ENCODE measurements around the gene ZNF814. TPM values are rescaled to one million over a fixed set of nuclear protein-coding genes. Genes with fewer than 3 reads are reported as not detected.
"Not testable (repeated sequence)": the region's sequence is repeated elsewhere in the genome, so short reads cannot be mapped to it uniquely, and the experiment has no call there.

Gene ZNF814
- 10 to 100 TPM; 12.7 to 56.9 (median 32.7) TPM for total RNA-seq
- polyA plus RNA-seq = 10 to 100 TPM; 22.2 to 25.7 TPM
- 37.8 reads per million, percentile 65 among the genes with 10 or more reads in this experiment for total RNA-seq

- peak within 1 kb of the TSS; percentile 80 for H3K4me3 ChIP-seq (ENCODE audit: low read length)
- ChIA-PET CTCF (interaction anchor here (0.6 kb wide), 1 partner anchor 541 kb away, joined by 4 read pairs; no protein-coding TSS in a partner anchor), POLR2A (interaction anchor here (0.9 to 1.4 kb wide), 4 partner anchors 15 to 114 kb away, joined by 3 to 5 read pairs (median 4); partner anchors contain the start of gene ZNF606)
- H3K4me1 ChIP-seq (ENCODE audit: control insufficient read depth in 2 of 2, insufficient read depth in 2 of 2, low read length in 2 of 2) = no peaks in the 10 kb centered on the region
- peak; percentile 98 for ATAC-seq
- H3K4me3 Mint-ChIP-seq = peak within 1 kb of the TSS; percentile 84 to 95 (median 90)
- intact Hi-C loops (cut with micrococcal nuclease) = loop anchor here in 1 of 2 donors (1.0 to 5.0 kb wide), 5 partner anchors 28 to 264 kb away; partner anchors contain the start of genes ZNF329, ZNF417, ZNF586 and ZNF587
- H3K27ac ChIP-seq (ENCODE audit: low read depth, low read length) = peak within 1 kb of the TSS; percentile 74
- H3K9me3 ChIP-seq (ENCODE audit: control insufficient read depth in 2 of 3, low read length in 3 of 3) = peaks cover 0 to 31% (median 0%) of the 10 kb centered on the region in 3 experiments
- no peaks in the 10 kb centered on the region for H3K27me3 ChIP-seq (ENCODE audit: control insufficient read depth in 2 of 2, insufficient read depth in 2 of 2, low read length in 2 of 2)
- H3K4me1 Mint-ChIP-seq = peaks cover 18 to 33% (median 22%) of the 10 kb centered on the region in 7 donors
- peaks cover 5 to 82% (median 56%) of the 10 kb centered on the region in 11 donors for H3K9me3 Mint-ChIP-seq
- H3K36me3 Mint-ChIP-seq = peaks cover 25 to 59% (median 51%) of the 10 kb centered on the region in 5 donors
- H3K27ac Mint-ChIP-seq = peak within 1 kb of the TSS; percentile 66 to 92 (median 86)
- peak; percentile 61 to 86 (median 81) for DNase-seq
- no peaks in the 10 kb centered on the region for H3K27me3 Mint-ChIP-seq
- H3K36me3 ChIP-seq (ENCODE audit: control insufficient read depth in 2 of 3, insufficient read depth in 3 of 3, low read length in 3 of 3) = peaks cover 0 to 27% (median 0%) of the 10 kb centered on the region in 3 experiments
Measured at GRCh38 chr19:57888560-57889231, at the start of gene ZNF814. ZNF814 (minus strand) TSS chr19:57889037; CDS start chr19:57888802, 235 bp downstream.

DNA sequence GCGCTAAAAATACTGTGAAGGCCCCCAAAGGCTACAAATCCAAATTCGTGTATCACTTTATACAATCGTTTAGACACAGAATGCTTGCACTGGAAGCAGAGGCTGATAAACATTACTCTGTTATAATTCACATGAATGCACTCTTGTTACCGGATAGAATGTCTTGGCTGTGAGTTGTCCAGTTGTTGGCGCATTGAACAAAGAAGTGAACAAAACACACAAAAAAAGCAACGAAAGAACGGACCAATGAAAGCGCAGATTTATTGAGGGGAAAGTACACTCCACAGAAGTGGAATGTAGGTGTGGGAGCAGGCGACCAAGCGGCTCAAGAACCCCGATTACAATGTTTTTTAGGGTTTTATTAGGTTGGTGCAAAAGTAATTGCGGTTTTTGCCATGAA, 46.9 kb upstream of the ZNF814 start:
- POLR2A ChIA-PET = no interaction called here
- H3K4me3 ChIP-seq (ENCODE audit: low read length) = peak overlapping the region; percentile 31
- Mint-ChIP-seq H3K9me3 (peaks cover 4 to 98% (median 78%) of the 10 kb centered on the region in 11 donors), H3K36me3 (peaks cover 19 to 62% (median 42%) of the 10 kb centered on the region in 5 donors), H3K4me3 (peak overlapping the region in 2 of 10 donors; percentile 86 to 87), H3K27me3 (peaks cover 0 to 17% (median 0%) of the 10 kb centered on the region in 5 donors), H3K27ac (peak overlapping the region in 1 of 9 donors; percentile 51), H3K4me1 (peaks cover 0 to 9% (median 6%) of the 10 kb centered on the region in 7 donors)
- intact Hi-C loops (cut with micrococcal nuclease) = loop anchor here (1.0 to 2.0 kb wide), 2 partner anchors 12 to 19 kb away; partner anchors contain the start of genes ZNF256 (in 1 of the 2) and ZNF417 (in 1 of the 2)
- ATAC-seq (no peak), DNase-seq (no peak)
- H3K9me3 ChIP-seq (ENCODE audit: control insufficient read depth in 2 of 3, low read length in 3 of 3) = peaks cover 0 to 83% (median 12%) of the 10 kb centered on the region in 3 experiments
- H3K27ac ChIP-seq (ENCODE audit: low read depth, low read length) = no peak overlapping the region
- H3K36me3 ChIP-seq (ENCODE audit: control insufficient read depth in 2 of 3, insufficient read depth in 3 of 3, low read length in 3 of 3) = peaks cover 0 to 33% (median 0%) of the 10 kb centered on the region in 3 experiments
- H3K4me1 ChIP-seq (ENCODE audit: control insufficient read depth in 2 of 2, insufficient read depth in 2 of 2, low read length in 2 of 2) = no peaks in the 10 kb centered on the region
- H3K27me3 ChIP-seq (ENCODE audit: control insufficient read depth in 2 of 2, insufficient read depth in 2 of 2, low read length in 2 of 2) = no peaks in the 10 kb centered on the region
- CTCF ChIA-PET = no interaction called here

DNA sequence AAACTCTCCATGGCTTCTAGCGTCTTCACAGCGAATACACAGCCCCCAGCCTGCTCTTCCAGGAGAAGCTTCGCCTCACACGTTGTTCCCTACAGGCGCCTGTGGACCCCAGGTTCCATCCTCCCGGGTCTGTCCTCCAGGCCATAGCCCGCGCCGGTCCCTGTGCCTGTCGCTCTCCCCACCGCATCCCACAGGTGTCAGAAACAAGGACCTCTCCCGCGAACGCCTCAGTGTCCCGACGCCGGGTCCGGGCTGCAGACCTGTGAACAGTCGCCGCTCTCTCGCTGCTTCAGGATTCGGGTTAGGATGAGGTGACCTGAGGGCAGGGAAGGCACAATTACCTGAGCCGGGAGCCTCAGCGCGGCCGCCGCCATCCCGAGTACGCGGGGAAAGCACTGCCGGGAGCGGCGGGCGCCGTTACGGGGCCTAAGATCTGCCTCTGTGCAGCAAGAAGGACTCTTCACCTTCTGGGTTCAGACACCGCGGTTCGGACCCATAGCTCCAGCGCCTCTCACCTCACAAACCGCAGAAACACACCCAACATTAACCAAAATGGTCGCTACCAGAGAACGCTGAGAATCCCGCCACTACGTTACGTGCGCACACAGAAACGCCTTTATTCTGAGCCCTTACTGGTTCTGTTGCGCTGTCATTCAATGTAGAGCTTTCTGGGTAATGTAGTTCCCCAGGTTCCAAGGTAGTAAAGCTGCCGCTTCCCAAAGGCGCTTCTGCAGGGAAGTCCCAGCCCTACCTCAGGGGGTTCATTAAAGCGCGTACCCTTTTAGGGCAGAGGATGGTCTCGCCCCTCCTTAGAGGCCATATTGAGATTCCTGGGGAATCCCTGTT, 46.2 kb upstream of the ZNF814 start, which contains the start of gene ZNF418:
TSS of gene ZNF418 (minus strand) at position 583 of the 846 bp plus-strand sequence. CDS start 1,580 bp downstream, outside the sequence.
- Mint-ChIP-seq H3K27ac (peak within 1 kb of the TSS in 8 of 9 donors; percentile 51 to 93 (median 85)), H3K4me3 (peak within 1 kb of the TSS; percentile 63 to 88 (median 85)), H3K36me3 (peaks cover 19 to 60% (median 37%) of the 10 kb centered on the region in 5 donors), H3K9me3 (peaks cover 4 to 98% (median 81%) of the 10 kb centered on the region in 11 donors), H3K27me3 (peaks cover 0 to 17% (median 0%) of the 10 kb centered on the region in 5 donors), H3K4me1 (peaks cover 0 to 9% (median 6%) of the 10 kb centered on the region in 7 donors)
- peaks cover 0 to 89% (median 17%) of the 10 kb centered on the region in 3 experiments for H3K9me3 ChIP-seq (ENCODE audit: control insufficient read depth in 2 of 3, low read length in 3 of 3)
- intact Hi-C loops (cut with micrococcal nuclease) = loop anchor here (1.0 to 2.0 kb wide), 2 partner anchors 12 to 18 kb away; partner anchors contain the start of genes ZNF256 (in 1 of the 2) and ZNF417 (in 1 of the 2)
- H3K27ac ChIP-seq (ENCODE audit: low read depth, low read length) = peak within 1 kb of the TSS; percentile 69
- peaks cover 0 to 28% (median 0%) of the 10 kb centered on the region in 3 experiments for H3K36me3 ChIP-seq (ENCODE audit: control insufficient read depth in 2 of 3, insufficient read depth in 3 of 3, low read length in 3 of 3)
- peak; percentile 99 for ATAC-seq
- peak in 7 of 9 donors; percentile 7 to 49 (median 42) for DNase-seq
- H3K4me1 ChIP-seq (ENCODE audit: control insufficient read depth in 2 of 2, insufficient read depth in 2 of 2, low read length in 2 of 2) = no peaks in the 10 kb centered on the region
- H3K27me3 ChIP-seq (ENCODE audit: control insufficient read depth in 2 of 2, insufficient read depth in 2 of 2, low read length in 2 of 2) = no peaks in the 10 kb centered on the region
- POLR2A ChIA-PET = no interaction called here
- H3K4me3 ChIP-seq (ENCODE audit: low read length) = peak within 1 kb of the TSS; percentile 31
- CTCF ChIA-PET = no interaction called here

GRCh38 chr19:57927587-57927986, 38.8 kb upstream of the ZNF814 start:
- POLR2A ChIA-PET = no interaction called here
- peaks cover 0 to 79% (median 16%) of the 10 kb centered on the region in 3 experiments for H3K9me3 ChIP-seq (ENCODE audit: control insufficient read depth in 2 of 3, low read length in 3 of 3)

DNA sequence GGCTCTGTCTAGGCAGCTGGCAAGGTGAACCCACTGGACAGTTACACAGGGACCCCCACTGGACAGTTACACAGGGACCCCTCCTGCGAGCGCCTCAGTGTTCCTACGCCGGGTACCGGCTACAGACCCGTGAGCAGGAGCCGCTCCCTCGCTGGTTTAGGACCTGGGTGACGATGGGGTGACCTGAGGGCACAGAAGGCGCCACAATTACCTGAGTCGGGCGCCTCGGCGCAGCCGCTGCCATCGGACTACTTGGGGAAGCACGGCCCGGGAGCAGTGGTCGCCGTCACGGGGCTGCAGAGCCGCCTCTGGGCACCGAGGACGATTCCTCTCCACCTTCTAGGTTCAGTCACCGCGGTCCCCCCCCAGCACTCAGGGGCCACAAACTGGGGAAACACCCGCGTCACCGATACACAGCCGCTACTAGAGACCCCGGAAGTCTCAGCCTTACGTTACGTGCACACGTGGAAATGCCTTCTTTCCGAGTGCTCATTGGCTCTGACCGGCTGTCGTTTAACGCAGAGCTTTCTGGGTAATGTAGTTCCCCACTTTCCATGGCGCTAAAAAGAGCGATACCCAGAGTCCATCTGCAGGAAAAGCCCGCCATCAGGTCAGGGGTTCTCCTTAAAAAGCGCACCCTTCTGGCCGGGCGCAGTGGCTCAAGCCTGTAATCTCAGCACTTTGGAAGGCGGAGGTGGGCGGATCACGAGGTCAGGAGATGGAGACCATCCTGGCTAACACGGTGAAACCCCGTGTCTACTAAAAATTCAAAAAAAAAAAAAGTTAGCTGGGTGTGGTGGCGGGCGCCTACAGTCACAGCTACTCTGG, 27.5 kb upstream of the ZNF814 start, which contains the start of gene ZNF417:
TSS of gene ZNF417 (minus strand) at position 425 of the 828 bp plus-strand sequence. CDS start at position 244, 181 bp downstream.
- peak within 1 kb of the TSS; percentile 95 for H3K4me3 ChIP-seq (ENCODE audit: low read length)
- Mint-ChIP-seq H3K36me3 (peaks cover 35 to 62% (median 53%) of the 10 kb centered on the region in 5 donors), H3K9me3 (peaks cover 11 to 75% (median 51%) of the 10 kb centered on the region in 11 donors), H3K27ac (peak within 1 kb of the TSS; percentile 92 to 97 (median 96)), H3K4me1 (peaks cover 21 to 39% (median 36%) of the 10 kb centered on the region in 7 donors), H3K4me3 (peak within 1 kb of the TSS; percentile 93 to 99 (median 97))
- ATAC-seq = peak; percentile 99
- H3K27ac ChIP-seq (ENCODE audit: low read depth, low read length) = peak within 1 kb of the TSS; percentile 89
- POLR2A ChIA-PET = interaction anchor here (0.6 to 1.5 kb wide), 16 partner anchors 30 to 725 kb away, joined by 3 to 8 read pairs (median 4); partner anchors contain the start of genes ZBTB45, ZNF264, ZNF274 and ZNF586
- H3K27me3 Mint-ChIP-seq; H3K4me1 ChIP-seq (ENCODE audit: control insufficient read depth in 2 of 2, insufficient read depth in 2 of 2, low read length in 2 of 2); H3K27me3 ChIP-seq (ENCODE audit: control insufficient read depth in 2 of 2, insufficient read depth in 2 of 2, low read length in 2 of 2): not testable (repeated sequence)
- peak; percentile 65 to 95 (median 88) for DNase-seq
- intact Hi-C loops (cut with micrococcal nuclease) = loop anchor here (1.0 to 10.0 kb wide), 23 partner anchors 18 to 565 kb away; partner anchors contain the start of genes ZNF256 (in 2 of the 2), ZNF548 (in 2 of the 2), ZNF606 (in 2 of the 2) and RPS5 (in 1 of the 2)
- peaks cover 0 to 30% (median 2%) of the 10 kb centered on the region in 3 experiments for H3K36me3 ChIP-seq (ENCODE audit: control insufficient read depth in 2 of 3, insufficient read depth in 3 of 3, low read length in 3 of 3)
- CTCF ChIA-PET = interaction anchor here (0.6 to 0.7 kb wide), 3 partner anchors 32 to 443 kb away, joined by 4 to 7 read pairs (median 5); partner anchors contain the start of gene ZNF134
- peaks cover 0 to 30% (median 10%) of the 10 kb centered on the region in 3 experiments for H3K9me3 ChIP-seq (ENCODE audit: control insufficient read depth in 2 of 3, low read length in 3 of 3)

More at GRCh38 chr19:57927587-57927986, 38.8 kb upstream of the ZNF814 start:
- no peak overlapping the region for H3K27ac ChIP-seq (ENCODE audit: low read depth, low read length)
- H3K4me1 ChIP-seq (ENCODE audit: control insufficient read depth in 2 of 2, insufficient read depth in 2 of 2, low read length in 2 of 2) = no peaks in the 10 kb centered on the region
- peaks cover 0 to 16% (median 0%) of the 10 kb centered on the region in 3 experiments for H3K36me3 ChIP-seq (ENCODE audit: control insufficient read depth in 2 of 3, insufficient read depth in 3 of 3, low read length in 3 of 3)
- peaks cover 8 to 86% (median 65%) of the 10 kb centered on the region in 11 donors for H3K9me3 Mint-ChIP-seq
- peaks cover 13 to 45% (median 21%) of the 10 kb centered on the region in 5 donors for H3K36me3 Mint-ChIP-seq
- intact Hi-C loops (cut with micrococcal nuclease) = no loop called here
- no peak overlapping the region for H3K4me3 ChIP-seq (ENCODE audit: low read length)
- CTCF ChIA-PET = no interaction called here
- H3K4me1 Mint-ChIP-seq = no peaks in the 10 kb centered on the region
- H3K27me3 ChIP-seq (ENCODE audit: control insufficient read depth in 2 of 2, insufficient read depth in 2 of 2, low read length in 2 of 2) = no peaks in the 10 kb centered on the region
- DNase-seq (no peak), ATAC-seq (no peak)
- no peaks in the 10 kb centered on the region for H3K27me3 Mint-ChIP-seq
- no peak overlapping the region for H3K4me3 Mint-ChIP-seq
- H3K27ac Mint-ChIP-seq = no peak overlapping the region
